ENCODE data around the gene TMPRSS3.

DNA sequence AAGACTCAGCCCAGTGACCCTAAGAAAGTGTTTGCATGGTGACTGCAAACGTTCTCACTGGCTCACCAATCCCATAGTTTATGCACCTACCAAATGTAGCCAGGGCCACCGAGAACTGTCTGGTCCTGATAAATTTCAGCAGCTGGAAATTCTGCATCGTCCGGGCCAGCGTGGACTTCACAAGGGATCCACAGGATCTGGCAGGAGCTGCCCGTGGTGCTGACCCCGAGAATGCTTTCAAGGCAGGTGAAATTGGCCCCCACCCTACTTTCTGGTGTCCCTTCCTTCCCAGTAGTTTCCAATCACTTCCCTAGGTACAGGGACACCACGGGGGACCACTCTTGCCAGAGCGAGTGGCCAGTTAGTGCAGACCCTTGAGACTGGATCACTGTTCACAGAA, 34.0 kb upstream of the TMPRSS3 start:
- TF ChIP-seq POLR2A (IDR thresholded peaks at IDR 0.05; ENCODE audit: low read length) = no peak
- TF ChIP-seq, protein P1, sequence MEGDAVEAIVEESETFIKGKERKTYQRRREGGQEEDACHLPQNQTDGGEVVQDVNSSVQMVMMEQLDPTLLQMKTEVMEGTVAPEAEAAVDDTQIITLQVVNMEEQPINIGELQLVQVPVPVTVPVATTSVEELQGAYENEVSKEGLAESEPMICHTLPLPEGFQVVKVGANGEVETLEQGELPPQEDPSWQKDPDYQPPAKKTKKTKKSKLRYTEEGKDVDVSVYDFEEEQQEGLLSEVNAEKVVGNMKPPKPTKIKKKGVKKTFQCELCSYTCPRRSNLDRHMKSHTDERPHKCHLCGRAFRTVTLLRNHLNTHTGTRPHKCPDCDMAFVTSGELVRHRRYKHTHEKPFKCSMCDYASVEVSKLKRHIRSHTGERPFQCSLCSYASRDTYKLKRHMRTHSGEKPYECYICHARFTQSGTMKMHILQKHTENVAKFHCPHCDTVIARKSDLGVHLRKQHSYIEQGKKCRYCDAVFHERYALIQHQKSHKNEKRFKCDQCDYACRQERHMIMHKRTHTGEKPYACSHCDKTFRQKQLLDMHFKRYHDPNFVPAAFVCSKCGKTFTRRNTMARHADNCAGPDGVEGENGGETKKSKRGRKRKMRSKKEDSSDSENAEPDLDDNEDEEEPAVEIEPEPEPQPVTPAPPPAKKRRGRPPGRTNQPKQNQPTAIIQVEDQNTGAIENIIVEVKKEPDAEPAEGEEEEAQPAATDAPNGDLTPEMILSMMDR (IDR thresholded peaks at IDR 0.05) = no peak
- no peak for TF ChIP-seq KDM1A (IDR thresholded peaks at IDR 0.05; ENCODE audit: low read depth)
- TF ChIP-seq, protein P2, sequence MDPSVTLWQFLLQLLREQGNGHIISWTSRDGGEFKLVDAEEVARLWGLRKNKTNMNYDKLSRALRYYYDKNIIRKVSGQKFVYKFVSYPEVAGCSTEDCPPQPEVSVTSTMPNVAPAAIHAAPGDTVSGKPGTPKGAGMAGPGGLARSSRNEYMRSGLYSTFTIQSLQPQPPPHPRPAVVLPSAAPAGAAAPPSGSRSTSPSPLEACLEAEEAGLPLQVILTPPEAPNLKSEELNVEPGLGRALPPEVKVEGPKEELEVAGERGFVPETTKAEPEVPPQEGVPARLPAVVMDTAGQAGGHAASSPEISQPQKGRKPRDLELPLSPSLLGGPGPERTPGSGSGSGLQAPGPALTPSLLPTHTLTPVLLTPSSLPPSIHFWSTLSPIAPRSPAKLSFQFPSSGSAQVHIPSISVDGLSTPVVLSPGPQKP (IDR thresholded peaks at IDR 0.05; ENCODE audit: low read depth, low read length) = no peak
- TF ChIP-seq JUNB (IDR thresholded peaks at IDR 0.05) = no peak
- TF ChIP-seq RFX5 (IDR thresholded peaks at IDR 0.05) = no peak
- no peak for TF ChIP-seq EP300 (IDR thresholded peaks at IDR 0.05)
- no peak for TF ChIP-seq HDAC2 (IDR thresholded peaks at IDR 0.05)
- no peak for TF ChIP-seq JUN (IDR thresholded peaks at IDR 0.05)
- no peak for TF ChIP-seq MYC (IDR thresholded peaks at IDR 0.05; ENCODE audit: borderline replicate concordance, low read length)
